ENCODE data around the gene RAB3A. TPM values are rescaled to one million over a fixed set of nuclear protein-coding genes. Genes with fewer than 3 reads are reported as not detected.

The RAB3A gene
- total RNA-seq, 1 experiment from 2014 or later, result 6.7 TPM

GRCh38 chr19:18172331-18173053, 31.4 kb downstream of the RAB3A start:
- no peaks in the 10 kb centered on the region for H3F3A ChIP-seq (ENCODE audit: low read length, unreplicated experiment)
- DNase-seq (no peak), ATAC-seq (no peak)
- H3K36me3 ChIP-seq (ENCODE audit: low read depth, low read length), result peaks cover 2% of the 10 kb centered on the region; the same call in 1 of the 2 replicates
- H2AFZ ChIP-seq (ENCODE audit: low read length), result no peak overlapping the region
- H3K27ac ChIP-seq (ENCODE audit: low read length), result no peak overlapping the region
- no peak overlapping the region for H3K4me2 ChIP-seq (ENCODE audit: low read length)
- no TSS peak for BruUV-seq (replicated peaks)
- no peaks in the 10 kb centered on the region for H3K9me2 ChIP-seq (replicated peaks; ENCODE audit: low read length)
- H4K20me1 ChIP-seq (ENCODE audit: low read length), result no peaks in the 10 kb centered on the region
- H3K9me3 ChIP-seq (ENCODE audit: low read length), result no peaks in the 10 kb centered on the region
- ChIA-PET CTCF (no interaction called here), POLR2A (ENCODE audit: unreplicated experiment) (no interaction called here)
- TF ChIP-seq CTCF (conservative IDR thresholded peaks at IDR 0.05; ENCODE audit: low read depth, low read length), result no peak
- no peak for TF ChIP-seq EZH2phosphoT487 (IDR thresholded peaks at IDR 0.05; ENCODE audit: borderline replicate concordance, low read length)
- no peak for TF ChIP-seq EZH2 (IDR thresholded peaks at IDR 0.05; ENCODE audit: low read length, unreplicated experiment)
- peaks cover 5% of the 10 kb centered on the region; the same call in 1 of the 2 replicates for H3K4me1 ChIP-seq (ENCODE audit: insufficient read depth, low read length)
- H3K9ac ChIP-seq (ENCODE audit: low read length), result no peak overlapping the region
- no peaks in the 10 kb centered on the region for H3K27me3 ChIP-seq (ENCODE audit: low read length)
- intact Hi-C loops (cut with micrococcal nuclease), result no loop called here
- H3K4me3 ChIP-seq (ENCODE audit: low read length), result no peak overlapping the region
- no peaks in the 10 kb centered on the region for H3K79me2 ChIP-seq (ENCODE audit: low read length)

- H3K27ac ChIP-seq (ENCODE audit: low read length), result no peak overlapping the region
- peaks cover 2% of the 10 kb centered on the region; the same call in 1 of the 2 replicates for H3K36me3 ChIP-seq (ENCODE audit: low read depth, low read length)
- ChIA-PET POLR2A (ENCODE audit: unreplicated experiment) (no interaction called here), CTCF (interaction anchor here (0.6 kb wide), 1 partner anchor 107 kb away, joined by 3 read pairs; no protein-coding TSS in a partner anchor)
- TF ChIP-seq EZH2phosphoT487 (IDR thresholded peaks at IDR 0.05; ENCODE audit: borderline replicate concordance, low read length) (no peak), EZH2 (IDR thresholded peaks at IDR 0.05; ENCODE audit: low read length, unreplicated experiment) (no peak), CTCF (conservative IDR thresholded peaks at IDR 0.05; ENCODE audit: low read depth, low read length) (no peak)
- no peaks in the 10 kb centered on the region for H3K9me3 ChIP-seq (ENCODE audit: low read length)
- no peak overlapping the region for H3K4me3 ChIP-seq (ENCODE audit: low read length)
- H3K27me3 ChIP-seq (ENCODE audit: low read length), result no peaks in the 10 kb centered on the region
- no peaks in the 10 kb centered on the region for H3F3A ChIP-seq (ENCODE audit: low read length, unreplicated experiment)
- H3K79me2 ChIP-seq (ENCODE audit: low read length), result no peaks in the 10 kb centered on the region
- DNase-seq (no peak), ATAC-seq (no peak)
- H2AFZ ChIP-seq (ENCODE audit: low read length), result no peak overlapping the region
- BruUV-seq (replicated peaks), result no TSS peak
- no peak overlapping the region for H3K9ac ChIP-seq (ENCODE audit: low read length)
- H3K9me2 ChIP-seq (replicated peaks; ENCODE audit: low read length), result no peaks in the 10 kb centered on the region
- intact Hi-C loops (cut with micrococcal nuclease), result no loop called here
- no peaks in the 10 kb centered on the region for H4K20me1 ChIP-seq (ENCODE audit: low read length)
- no peak overlapping the region for H3K4me2 ChIP-seq (ENCODE audit: low read length)
- H3K4me1 ChIP-seq (ENCODE audit: insufficient read depth, low read length), result peaks cover 5% of the 10 kb centered on the region; the same call in 1 of the 2 replicates
These were observed 32.1 kb downstream of the RAB3A start for GRCh38 chr19:18171605-18172327.
